Muscle layer of duodenum (tissue), 2 donors: ENCODE data around the gene KAZN.

Source experiments
- H3K27ac ChIP-seq: one replicate; pipeline ENCODE4 v1.7.0; 2013; ENCODE audit warnings: mild to moderate bottlenecking, low read length
- H3K27me3 ChIP-seq: one replicate; pipeline ENCODE4 v1.7.0; 2013; ENCODE audit warnings: low read depth, mild to moderate bottlenecking, control low read depth, low read length
- H3K36me3 ChIP-seq, 2 donors: one replicate each; pipeline ENCODE4 v1.7.0; 2013; ENCODE audit warnings: low read length in 2 of 2, control low read depth in 1 of 2, mild to moderate bottlenecking in 1 of 2; ENCODE audit not compliant: insufficient read depth in 2 of 2, control insufficient read depth in 1 of 2
- H3K4me1 ChIP-seq, 2 donors: one replicate each; pipeline ENCODE4 v1.7.0; 2013; ENCODE audit warnings: low read length in 2 of 2, mild to moderate bottlenecking in 2 of 2, control low read depth in 1 of 2, moderate library complexity in 1 of 2; ENCODE audit not compliant: insufficient read depth in 2 of 2, control insufficient read depth in 1 of 2
- H3K4me3 ChIP-seq, 2 donors: one replicate each; pipeline ENCODE4 v1.7.0; 2013; ENCODE audit warnings: low read length in 2 of 2, low read depth in 1 of 2, mild to moderate bottlenecking in 1 of 2
- H3K9me3 ChIP-seq, 2 donors: one replicate each; pipeline ENCODE4 v1.7.0; 2013; ENCODE audit warnings: low read length in 2 of 2, control low read depth in 1 of 2, mild to moderate bottlenecking in 1 of 2; ENCODE audit not compliant: control insufficient read depth in 1 of 2
- donor health status: healthy.

KAZN gene

GRCh38 chr1:14852291-14852690 is 253.8 kb downstream of the KAZN start:
- Histone ChIP-seq H3K27me3 (no peaks in the 10 kb centered on the region), H3K4me3 (no peak overlapping the region), H3K4me1 (no peaks in the 10 kb centered on the region), H3K36me3 (no peaks in the 10 kb centered on the region), H3K9me3 (no peaks in the 10 kb centered on the region), H3K27ac (no peak overlapping the region)

- Histone ChIP-seq H3K36me3 (no peaks in the 10 kb centered on the region), H3K9me3 (no peaks in the 10 kb centered on the region), H3K27me3 (no peaks in the 10 kb centered on the region), H3K27ac (no peak overlapping the region), H3K4me1 (no peaks in the 10 kb centered on the region), H3K4me3 (no peak overlapping the region)
These were observed 255.0 kb downstream of the KAZN start for GRCh38 chr1:14853518-14853917.

GRCh38 chr1:14855268-14855667 is 256.8 kb downstream of the KAZN start:
- no peaks in the 10 kb centered on the region for H3K9me3 ChIP-seq
- H3K4me3 ChIP-seq: no peak overlapping the region
- no peak overlapping the region for H3K27ac ChIP-seq
- H3K27me3 ChIP-seq: no peaks in the 10 kb centered on the region
- H3K36me3 ChIP-seq: no peaks in the 10 kb centered on the region
- no peaks in the 10 kb centered on the region for H3K4me1 ChIP-seq

- H3K9me3 ChIP-seq: no peaks in the 10 kb centered on the region
- H3K4me3 ChIP-seq: no peak overlapping the region
- no peaks in the 10 kb centered on the region for H3K27me3 ChIP-seq
- H3K36me3 ChIP-seq: no peaks in the 10 kb centered on the region
- H3K27ac ChIP-seq: no peak overlapping the region
- H3K4me1 ChIP-seq: no peaks in the 10 kb centered on the region
These were observed 257.3 kb downstream of the KAZN start for GRCh38 chr1:14855801-14856200.

GRCh38 chr1:14857436-14858195 is 259.1 kb downstream of the KAZN start:
- H3K36me3 ChIP-seq: no peaks in the 10 kb centered on the region
- no peak overlapping the region for H3K4me3 ChIP-seq
- no peaks in the 10 kb centered on the region for H3K4me1 ChIP-seq
- H3K27me3 ChIP-seq: no peaks in the 10 kb centered on the region
- H3K27ac ChIP-seq: no peak overlapping the region
- H3K9me3 ChIP-seq: no peaks in the 10 kb centered on the region

- Histone ChIP-seq H3K4me3 (no peak overlapping the region), H3K36me3 (no peaks in the 10 kb centered on the region)
These were observed 263.8 kb downstream of the KAZN start for GRCh38 chr1:14862114-14862771.

GRCh38 chr1:14865106-14865505 is 266.6 kb downstream of the KAZN start:
- Histone ChIP-seq H3K36me3 (no peaks in the 10 kb centered on the region), H3K27me3 (no peaks in the 10 kb centered on the region), H3K4me3 (no peak overlapping the region), H3K4me1 (no peaks in the 10 kb centered on the region), H3K27ac (no peak overlapping the region), H3K9me3 (no peaks in the 10 kb centered on the region)

More at GRCh38 chr1:14862114-14862771, 263.8 kb downstream of the KAZN start:
- no peaks in the 10 kb centered on the region for H3K4me1 ChIP-seq
- no peaks in the 10 kb centered on the region for H3K9me3 ChIP-seq
- H3K27ac ChIP-seq: no peak overlapping the region
- no peaks in the 10 kb centered on the region for H3K27me3 ChIP-seq

- Histone ChIP-seq H3K27me3 (no peaks in the 10 kb centered on the region), H3K36me3 (no peaks in the 10 kb centered on the region), H3K27ac (no peak overlapping the region), H3K4me1 (no peaks in the 10 kb centered on the region), H3K9me3 (no peaks in the 10 kb centered on the region), H3K4me3 (no peak overlapping the region)
These were observed 268.6 kb downstream of the KAZN start for GRCh38 chr1:14866911-14867612.

GRCh38 chr1:14869187-14869586 is 270.7 kb downstream of the KAZN start:
- no peak overlapping the region for H3K27ac ChIP-seq
- no peak overlapping the region for H3K4me3 ChIP-seq
- no peaks in the 10 kb centered on the region for H3K9me3 ChIP-seq
- no peaks in the 10 kb centered on the region for H3K27me3 ChIP-seq
- H3K4me1 ChIP-seq: no peaks in the 10 kb centered on the region
- H3K36me3 ChIP-seq: no peaks in the 10 kb centered on the region

- Histone ChIP-seq H3K27ac (no peak overlapping the region), H3K36me3 (no peaks in the 10 kb centered on the region), H3K9me3 (no peaks in the 10 kb centered on the region), H3K4me1 (no peaks in the 10 kb centered on the region), H3K27me3 (no peaks in the 10 kb centered on the region), H3K4me3 (no peak overlapping the region)
These were observed 272.9 kb downstream of the KAZN start for GRCh38 chr1:14871218-14871970.

- no peak overlapping the region for H3K4me3 ChIP-seq
- H3K36me3 ChIP-seq: no peaks in the 10 kb centered on the region
- no peaks in the 10 kb centered on the region for H3K27me3 ChIP-seq
- no peak overlapping the region for H3K27ac ChIP-seq
- H3K9me3 ChIP-seq: no peaks in the 10 kb centered on the region
- no peaks in the 10 kb centered on the region for H3K4me1 ChIP-seq
These were observed 274.3 kb downstream of the KAZN start for GRCh38 chr1:14872762-14873161.
